ENCODE results near the gene BTBD9. TPM values are rescaled to one million over a fixed set of nuclear protein-coding genes. Genes with fewer than 3 reads are reported as not detected.

The BTBD9 gene
- total and polyA plus RNA-seq, 2 experiments from 2014 or later: 10.0 to 13.7 TPM

DNA sequence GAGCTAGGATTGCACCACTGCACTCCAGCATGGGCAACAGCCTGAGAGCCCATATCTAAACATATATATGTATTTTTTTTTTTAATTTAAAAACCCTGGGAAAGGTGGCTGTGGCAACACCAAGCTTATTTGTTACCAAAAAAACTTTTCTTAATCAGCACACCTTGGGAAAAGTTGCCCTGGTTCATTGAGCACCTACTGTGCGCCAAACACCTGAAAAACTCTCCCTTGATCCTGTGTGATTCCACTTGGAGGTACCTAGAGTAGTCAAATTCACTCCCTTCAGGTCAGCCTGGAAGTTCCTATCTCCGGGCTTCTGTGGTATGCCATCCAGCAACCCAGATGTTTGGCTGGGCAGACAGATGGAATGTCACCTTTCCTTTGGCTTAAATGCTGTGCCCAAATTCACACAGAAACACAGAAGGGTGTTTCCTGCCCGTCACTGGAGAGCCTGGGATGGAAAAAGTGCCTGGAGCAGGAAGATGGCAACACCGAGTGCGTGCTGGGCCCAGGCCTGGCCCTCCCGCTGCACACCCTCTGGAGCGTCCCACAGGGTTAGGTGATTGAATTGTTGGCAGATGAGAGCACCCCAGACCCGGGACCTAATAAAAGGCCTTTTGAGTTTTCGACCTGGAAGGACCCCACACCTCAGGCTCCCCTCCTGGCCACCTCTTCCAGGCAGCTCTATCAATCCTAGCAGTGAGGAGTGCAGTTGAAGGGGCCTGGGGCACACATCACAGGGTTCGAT is 482.7 kb downstream of the BTBD9 start:
- in situ Hi-C loops (cut with MboI): no loop called here
- no peak overlapping the region for H3K4me3 ChIP-seq
- DNase-seq: no peak
- no peaks in the 10 kb centered on the region for H3K9me2 ChIP-seq (ENCODE audit: insufficient read depth)
- H3K9ac ChIP-seq: no peak overlapping the region
- H3K9me3 ChIP-seq (ENCODE audit: low read depth): no peaks in the 10 kb centered on the region
- H3F3A ChIP-seq (ENCODE audit: insufficient read depth): no peaks in the 10 kb centered on the region
- WGBS, 2 experiments (ENCODE audit: low coverage in 1 of 2, low lambda C conversion rate in 2 of 2, missing lambda C conversion rate in 2 of 2): 87 to 93% methylated on average over 10 of the region's 10 CpGs
- H3K4me1 ChIP-seq (ENCODE audit: insufficient read depth): no peaks in the 10 kb centered on the region
- H3K4me2 ChIP-seq (ENCODE audit: unreplicated experiment): no peak overlapping the region
- TF ChIP-seq EZH2phosphoT487 (IDR thresholded peaks at IDR 0.05; ENCODE audit: insufficient read depth, low read depth) (no peak), EZH2 (IDR thresholded peaks at IDR 0.05; ENCODE audit: insufficient read depth, poor library complexity, severe bottlenecking) (no peak)
- no peak overlapping the region for H3K27ac ChIP-seq
- no peaks in the 10 kb centered on the region for H3K79me2 ChIP-seq (ENCODE audit: insufficient read depth)
- no peak overlapping the region for H2AFZ ChIP-seq
- H3K36me3 ChIP-seq (ENCODE audit: low read depth): no peaks in the 10 kb centered on the region
- no peaks in the 10 kb centered on the region for H4K20me1 ChIP-seq (ENCODE audit: insufficient read depth)
- no peaks in the 10 kb centered on the region for H3K27me3 ChIP-seq (replicated peaks; ENCODE audit: insufficient read depth)

DNA sequence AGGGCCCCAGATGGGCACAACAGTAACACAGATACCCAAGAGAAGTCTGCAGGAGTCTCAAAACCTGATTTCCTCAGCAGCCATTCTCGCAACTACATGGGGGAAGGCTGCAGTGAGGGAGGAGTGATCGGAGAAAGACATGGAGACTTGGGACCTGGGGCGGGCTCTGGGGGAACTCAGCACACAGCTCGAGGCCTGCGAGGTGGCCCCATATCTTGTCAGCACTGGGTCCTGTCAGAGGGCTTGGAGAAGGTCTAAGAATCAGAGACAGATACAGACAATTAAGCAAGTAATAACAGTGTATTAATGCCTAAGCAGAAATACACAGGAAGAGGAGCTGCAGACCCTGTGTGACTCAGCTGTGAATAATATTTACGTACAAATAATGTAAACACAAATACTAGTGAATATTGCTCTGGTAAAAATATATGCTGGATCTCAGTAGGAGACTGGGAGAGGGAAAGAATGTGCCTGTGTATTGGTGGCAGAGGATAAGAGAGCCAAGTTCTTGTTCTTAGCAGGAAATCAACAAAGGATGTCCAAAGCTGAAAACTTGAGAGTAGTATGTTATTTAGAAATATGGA is 484.0 kb downstream of the BTBD9 start:
- no peak overlapping the region for H3K27ac ChIP-seq
- no peak overlapping the region for H3K9ac ChIP-seq
- H3K4me2 ChIP-seq (ENCODE audit: unreplicated experiment): no peak overlapping the region
- H2AFZ ChIP-seq: no peak overlapping the region
- in situ Hi-C loops (cut with MboI): no loop called here
- no peak for DNase-seq
- no peaks in the 10 kb centered on the region for H3K27me3 ChIP-seq (replicated peaks; ENCODE audit: insufficient read depth)
- WGBS, 2 experiments (ENCODE audit: low coverage in 1 of 2, low lambda C conversion rate in 2 of 2, missing lambda C conversion rate in 2 of 2): 77 to 85% methylated on average over 6 of the region's 6 CpGs
- no peaks in the 10 kb centered on the region for H3F3A ChIP-seq (ENCODE audit: insufficient read depth)
- no peak overlapping the region for H3K4me3 ChIP-seq
- no peaks in the 10 kb centered on the region for H3K36me3 ChIP-seq (ENCODE audit: low read depth)
- no peaks in the 10 kb centered on the region for H3K4me1 ChIP-seq (ENCODE audit: insufficient read depth)
- H4K20me1 ChIP-seq (ENCODE audit: insufficient read depth): no peaks in the 10 kb centered on the region
- H3K9me3 ChIP-seq (ENCODE audit: low read depth): no peaks in the 10 kb centered on the region
- no peaks in the 10 kb centered on the region for H3K9me2 ChIP-seq (ENCODE audit: insufficient read depth)
- no peak for TF ChIP-seq EZH2 (IDR thresholded peaks at IDR 0.05; ENCODE audit: insufficient read depth, poor library complexity, severe bottlenecking)
- 0 out of 2 replicates have a peak, but pooled peaks cover 4% of the 10 kb centered on the region for H3K79me2 ChIP-seq (ENCODE audit: insufficient read depth)

DNA sequence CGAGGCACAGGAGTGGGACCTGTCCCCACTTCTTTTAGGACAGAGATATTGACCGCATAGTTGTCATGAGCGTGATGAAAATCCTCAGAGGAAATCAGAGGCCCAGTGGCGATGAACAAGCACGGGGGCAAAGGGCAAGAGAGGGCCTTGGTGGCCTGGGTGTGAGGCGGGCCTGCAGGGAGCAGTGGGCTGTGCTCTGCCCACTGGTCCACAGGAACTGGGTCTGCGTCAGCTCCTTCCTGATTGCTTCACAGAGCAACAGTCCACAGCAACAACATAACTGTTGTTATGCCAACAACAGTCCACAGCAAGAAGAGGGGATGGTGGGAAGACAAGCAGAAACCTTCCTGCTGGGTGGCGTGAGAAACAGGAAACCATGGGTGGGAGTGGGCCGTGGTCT is 484.6 kb downstream of the BTBD9 start:
- H3K4me3 ChIP-seq: no peak overlapping the region
- no peak overlapping the region for H3K27ac ChIP-seq
- in situ Hi-C loops (cut with MboI): no loop called here
- H3K79me2 ChIP-seq (ENCODE audit: insufficient read depth): peaks cover 10% of the 10 kb centered on the region; the same call in 1 of the 2 replicates
- H3K9me3 ChIP-seq (ENCODE audit: low read depth): no peaks in the 10 kb centered on the region
- no peaks in the 10 kb centered on the region for H3K27me3 ChIP-seq (replicated peaks; ENCODE audit: insufficient read depth)
- no peaks in the 10 kb centered on the region for H3K36me3 ChIP-seq (ENCODE audit: low read depth)
- 90 to 91% methylated on average over 9 of the region's 9 CpGs for WGBS, 2 experiments (ENCODE audit: low coverage in 1 of 2, low lambda C conversion rate in 2 of 2, missing lambda C conversion rate in 2 of 2)
- no peaks in the 10 kb centered on the region for H3K9me2 ChIP-seq (ENCODE audit: insufficient read depth)
- H2AFZ ChIP-seq: no peak overlapping the region
- TF ChIP-seq EZH2 (IDR thresholded peaks at IDR 0.05; ENCODE audit: insufficient read depth, poor library complexity, severe bottlenecking): no peak
- no peak for TF ChIP-seq EZH2phosphoT487 (IDR thresholded peaks at IDR 0.05; ENCODE audit: insufficient read depth, low read depth)
- H3F3A ChIP-seq (ENCODE audit: insufficient read depth): no peaks in the 10 kb centered on the region
- no peaks in the 10 kb centered on the region for H3K4me1 ChIP-seq (ENCODE audit: insufficient read depth)
- H3K9ac ChIP-seq: no peak overlapping the region
- no peaks in the 10 kb centered on the region for H4K20me1 ChIP-seq (ENCODE audit: insufficient read depth)
- no peak overlapping the region for H3K4me2 ChIP-seq (ENCODE audit: unreplicated experiment)
- DNase-seq: no peak

DNA sequence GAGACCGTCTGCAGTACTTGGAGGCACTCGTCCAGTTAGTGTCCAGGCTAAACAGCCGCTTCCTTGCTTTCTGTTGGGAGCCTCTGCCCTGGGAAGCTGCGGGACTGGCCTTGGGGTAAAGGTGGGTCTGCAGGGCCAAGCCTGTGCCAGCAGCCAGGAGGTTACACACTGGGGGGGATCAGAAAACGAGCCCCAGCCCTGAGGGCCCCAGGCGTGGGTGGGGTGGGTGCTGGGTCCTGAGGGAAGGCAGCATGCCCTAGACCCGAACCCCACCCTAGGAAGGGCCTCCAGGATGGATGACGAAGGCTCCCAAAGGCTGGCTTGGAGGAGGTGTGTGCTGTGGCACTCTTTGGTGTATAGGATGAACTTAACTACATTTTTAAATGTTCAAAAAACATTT is 485.0 kb downstream of the BTBD9 start:
- Histone ChIP-seq H3K9ac (no peak overlapping the region), H3K9me3 (ENCODE audit: low read depth) (no peaks in the 10 kb centered on the region), H4K20me1 (ENCODE audit: insufficient read depth) (no peaks in the 10 kb centered on the region), H3K9me2 (ENCODE audit: insufficient read depth) (no peaks in the 10 kb centered on the region), H3K27ac (no peak overlapping the region), H3K4me2 (ENCODE audit: unreplicated experiment) (no peak overlapping the region), H3K36me3 (ENCODE audit: low read depth) (no peaks in the 10 kb centered on the region), H3K4me3 (no peak overlapping the region), H2AFZ (no peak overlapping the region), H3K27me3 (replicated peaks; ENCODE audit: insufficient read depth) (no peaks in the 10 kb centered on the region), H3F3A (ENCODE audit: insufficient read depth) (no peaks in the 10 kb centered on the region), H3K4me1 (ENCODE audit: insufficient read depth) (no peaks in the 10 kb centered on the region), H3K79me2 (ENCODE audit: insufficient read depth) (peaks cover 13% of the 10 kb centered on the region; the same call in 1 of the 2 replicates)
- TF ChIP-seq EZH2phosphoT487 (IDR thresholded peaks at IDR 0.05; ENCODE audit: insufficient read depth, low read depth): no peak
- no peak for TF ChIP-seq EZH2 (IDR thresholded peaks at IDR 0.05; ENCODE audit: insufficient read depth, poor library complexity, severe bottlenecking)
- in situ Hi-C loops (cut with MboI): no loop called here
- WGBS, 2 experiments (ENCODE audit: low coverage in 1 of 2, low lambda C conversion rate in 2 of 2, missing lambda C conversion rate in 2 of 2): 91 to 94% methylated on average over 8 of the region's 8 CpGs
- DNase-seq: no peak

Measured in GM23248 (cell line).